ENCODE measurements around the gene DCAF11.
A peak's percentile ranks its signal among the peaks of the same experiment; 100 is the strongest.
"Not testable (repeated sequence)": the region's sequence is repeated elsewhere in the genome, so short reads cannot be mapped to it uniquely, and the experiment has no call there.

Gene DCAF11

GRCh38 chr14:24096545-24097181 lies 17.9 kb upstream of the DCAF11 start:
- no peak for DNase-seq (ENCODE audit: low read depth in 3 of 3)

- no peak for DNase-seq (ENCODE audit: low read depth in 3 of 3)
Measured at GRCh38 chr14:24098229-24098926, 16.2 kb upstream of the DCAF11 start.

- DNase-seq (ENCODE audit: low read depth in 3 of 3): no peak
Measured at GRCh38 chr14:24098927-24099813, 15.4 kb upstream of the DCAF11 start.

- DNase-seq (ENCODE audit: low read depth in 3 of 3): no peak
Measured at GRCh38 chr14:24100197-24100981, 14.2 kb upstream of the DCAF11 start.

GRCh38 chr14:24100982-24101494 lies 13.5 kb upstream of the DCAF11 start:
- DNase-seq (ENCODE audit: low read depth in 3 of 3): no peak

DNA sequence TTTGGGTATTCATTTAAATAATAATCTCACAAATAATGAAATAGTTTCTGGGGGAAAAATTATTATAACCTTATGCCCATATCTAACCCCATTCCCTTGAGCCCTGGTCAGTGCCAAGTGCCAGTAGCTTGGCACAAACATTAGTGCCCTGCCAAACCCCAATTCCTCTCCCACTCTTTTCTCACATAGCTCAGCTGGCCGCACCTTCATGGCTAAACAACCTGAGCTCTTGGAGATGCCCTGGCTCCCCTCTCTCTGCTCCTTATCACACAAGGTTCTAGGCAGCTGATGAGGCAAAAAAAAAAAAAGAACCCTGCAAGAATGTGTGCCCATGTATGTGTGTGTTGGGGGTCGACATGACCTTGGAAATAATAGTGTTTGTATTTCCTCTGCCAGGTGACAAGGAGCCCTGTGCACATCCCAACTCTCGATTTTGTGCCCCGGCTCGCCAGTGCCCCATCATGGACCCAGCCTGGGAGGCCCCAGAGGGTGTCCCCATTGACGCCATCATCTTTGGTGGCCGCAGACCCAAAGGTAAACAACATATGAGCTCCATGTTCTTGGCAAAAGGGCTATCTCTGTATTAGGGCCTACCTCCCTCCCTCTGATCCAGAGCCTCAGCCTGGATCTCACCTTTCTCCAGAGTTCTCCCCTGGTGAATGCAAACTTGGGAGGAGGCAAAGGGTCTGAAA lies 12.1 kb upstream of the DCAF11 start:
- DNase-seq (ENCODE audit: low read depth in 3 of 3): no peak

DNA sequence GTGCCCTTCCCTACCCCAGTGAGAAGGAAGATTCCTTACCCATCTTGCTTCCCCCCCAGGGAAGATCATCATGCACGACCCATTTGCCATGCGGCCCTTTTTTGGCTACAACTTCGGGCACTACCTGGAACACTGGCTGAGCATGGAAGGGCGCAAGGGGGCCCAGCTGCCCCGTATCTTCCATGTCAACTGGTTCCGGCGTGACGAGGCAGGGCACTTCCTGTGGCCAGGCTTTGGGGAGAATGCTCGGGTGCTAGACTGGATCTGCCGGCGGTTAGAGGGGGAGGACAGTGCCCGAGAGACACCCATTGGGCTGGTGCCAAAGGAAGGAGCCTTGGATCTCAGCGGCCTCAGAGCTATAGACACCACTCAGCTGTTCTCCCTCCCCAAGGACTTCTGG lies 11.1 kb upstream of the DCAF11 start:
- DNase-seq (ENCODE audit: low read depth in 3 of 3): no peak

GRCh38 chr14:24105609-24106239 lies 8.9 kb upstream of the DCAF11 start:
- DNase-seq (ENCODE audit: low read depth in 3 of 3): not testable (repeated sequence)

DNA sequence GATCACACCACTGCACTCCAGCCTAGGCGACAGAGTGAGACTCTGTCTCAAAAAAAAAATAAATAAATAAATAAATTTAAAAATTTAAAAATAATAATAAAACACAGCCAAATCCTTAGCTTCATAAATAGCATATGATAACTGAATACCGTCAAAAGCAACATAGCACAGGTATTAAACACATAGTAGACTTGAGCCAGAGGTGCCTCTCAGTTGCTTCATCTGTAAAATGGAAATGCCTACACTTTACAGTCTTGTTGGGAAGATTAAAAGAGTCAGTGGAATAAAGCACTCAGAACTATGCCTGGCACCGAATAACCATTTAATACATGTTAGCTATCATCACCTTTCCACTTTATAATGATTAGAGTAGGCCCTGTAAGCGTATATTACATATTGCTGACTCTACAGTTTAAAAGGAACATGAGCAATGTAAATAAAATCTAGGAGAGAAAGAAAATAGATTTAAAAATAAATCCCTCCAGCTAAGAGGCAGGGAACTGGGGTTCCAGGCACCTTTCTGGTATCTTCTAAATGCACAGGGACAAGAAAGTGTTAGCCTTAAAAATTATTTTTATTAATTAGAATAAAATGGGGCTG lies 7.8 kb upstream of the DCAF11 start:
- no peak for DNase-seq (ENCODE audit: low read depth in 3 of 3)

DNA sequence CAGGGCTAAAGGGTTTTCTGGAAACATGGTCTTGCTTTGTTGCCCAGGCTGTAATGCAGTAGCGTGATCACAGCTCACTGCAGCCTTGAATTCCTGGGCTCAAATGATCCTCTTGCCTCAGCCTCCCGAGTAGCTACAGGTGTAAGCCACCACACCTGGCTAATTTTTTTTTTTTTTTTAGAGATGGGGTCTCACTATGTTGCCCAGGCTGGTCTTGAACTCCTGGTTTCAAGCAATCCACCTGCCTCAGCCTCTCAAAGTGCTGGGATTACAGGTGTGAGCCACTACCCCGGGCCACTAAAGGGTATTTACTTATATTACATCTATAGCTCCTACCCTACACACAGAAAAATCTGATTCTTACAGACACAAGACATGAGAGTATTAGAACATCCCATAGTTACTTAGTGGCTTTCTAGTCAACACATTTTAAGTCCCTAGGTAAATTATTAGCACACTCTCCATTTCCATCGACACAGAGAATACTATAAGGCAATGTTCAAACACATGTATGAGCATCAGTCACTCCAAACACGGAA lies 6.2 kb upstream of the DCAF11 start:
- DNase-seq (ENCODE audit: low read depth in 3 of 3): no peak

DNA sequence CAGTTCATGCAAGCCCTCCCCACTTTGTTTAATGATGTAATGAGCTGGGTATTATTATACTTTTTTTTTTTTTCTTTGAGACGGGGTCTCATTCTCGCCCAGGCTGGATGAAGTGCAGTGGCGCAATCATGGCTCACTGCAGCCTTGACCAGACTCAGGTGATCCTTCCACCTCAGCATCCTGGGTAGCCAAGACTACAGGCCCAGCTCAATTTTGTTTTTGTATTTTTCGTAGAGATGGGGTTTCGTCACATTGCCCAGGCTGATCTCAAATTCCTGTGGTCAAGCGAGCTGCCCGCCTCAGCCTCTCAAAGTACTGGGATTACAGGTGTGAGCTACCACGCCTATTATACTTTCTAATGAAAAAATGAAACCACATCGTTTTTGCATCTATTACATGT lies 4.5 kb upstream of the DCAF11 start:
- DNase-seq (ENCODE audit: low read depth in 3 of 3): no peak

DNA sequence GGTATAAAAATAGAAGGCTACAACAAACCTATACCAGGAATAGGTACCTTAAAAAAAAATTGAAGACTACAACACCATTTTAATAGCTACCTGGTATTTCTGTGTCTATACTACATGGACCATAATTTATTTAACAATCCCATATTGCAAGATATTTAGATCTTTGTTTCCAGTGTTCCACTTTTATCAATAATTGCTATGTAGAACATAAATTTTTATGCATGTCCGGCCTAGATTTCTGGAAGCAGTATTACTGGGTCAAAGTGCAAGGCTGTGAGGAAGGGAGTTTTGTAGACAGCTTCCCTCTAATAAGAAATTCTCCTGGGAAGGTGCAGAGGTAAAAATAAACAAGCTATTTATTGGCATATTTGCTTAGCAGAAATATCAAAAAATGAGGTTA lies 4.1 kb upstream of the DCAF11 start:
- no peak for DNase-seq (ENCODE audit: low read depth in 3 of 3)

- DNase-seq (ENCODE audit: low read depth in 3 of 3): peak in 1 of 3 donors; percentile 20
Measured at GRCh38 chr14:24113379-24113800, 1.2 kb upstream of the DCAF11 start.

DNA sequence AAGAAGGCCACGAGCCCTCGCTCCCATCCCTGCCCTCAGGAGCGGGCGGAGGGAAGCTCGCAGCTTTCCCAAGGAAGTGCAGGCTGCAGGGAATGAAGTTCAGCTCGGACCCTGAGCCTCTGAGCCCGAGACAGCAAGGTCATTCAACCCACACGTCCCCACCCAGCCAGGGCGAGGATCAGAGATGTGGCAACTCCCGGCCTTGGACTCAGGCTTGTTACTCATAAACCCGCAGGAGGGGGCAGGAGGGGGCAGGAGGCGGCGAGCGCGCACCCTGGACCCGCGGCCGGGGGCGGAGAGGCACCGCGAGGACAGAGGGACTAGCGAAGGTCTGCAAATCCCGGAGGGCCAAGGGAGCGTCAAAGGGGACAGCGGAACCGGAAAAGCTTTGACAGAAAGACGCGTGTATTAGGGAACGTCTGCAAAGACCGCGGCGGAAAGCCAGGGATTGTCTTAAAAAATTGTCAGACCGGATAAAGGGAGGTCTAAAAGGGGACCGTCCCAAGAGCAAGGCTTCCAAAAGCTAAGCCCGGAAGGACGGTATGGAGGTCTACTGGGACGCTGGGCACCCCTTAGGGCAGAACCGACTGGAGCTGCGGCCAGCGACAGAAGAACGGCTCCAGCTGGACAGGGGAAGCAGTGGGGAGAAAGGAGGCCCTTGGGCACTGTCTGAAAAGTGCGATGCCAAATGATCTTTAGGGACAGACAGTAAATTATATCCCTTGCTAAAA lies 611 bp upstream of the DCAF11 start:
- peak; percentile 59 to 83 (median 75) for DNase-seq (ENCODE audit: low read depth in 3 of 3)

DNA sequence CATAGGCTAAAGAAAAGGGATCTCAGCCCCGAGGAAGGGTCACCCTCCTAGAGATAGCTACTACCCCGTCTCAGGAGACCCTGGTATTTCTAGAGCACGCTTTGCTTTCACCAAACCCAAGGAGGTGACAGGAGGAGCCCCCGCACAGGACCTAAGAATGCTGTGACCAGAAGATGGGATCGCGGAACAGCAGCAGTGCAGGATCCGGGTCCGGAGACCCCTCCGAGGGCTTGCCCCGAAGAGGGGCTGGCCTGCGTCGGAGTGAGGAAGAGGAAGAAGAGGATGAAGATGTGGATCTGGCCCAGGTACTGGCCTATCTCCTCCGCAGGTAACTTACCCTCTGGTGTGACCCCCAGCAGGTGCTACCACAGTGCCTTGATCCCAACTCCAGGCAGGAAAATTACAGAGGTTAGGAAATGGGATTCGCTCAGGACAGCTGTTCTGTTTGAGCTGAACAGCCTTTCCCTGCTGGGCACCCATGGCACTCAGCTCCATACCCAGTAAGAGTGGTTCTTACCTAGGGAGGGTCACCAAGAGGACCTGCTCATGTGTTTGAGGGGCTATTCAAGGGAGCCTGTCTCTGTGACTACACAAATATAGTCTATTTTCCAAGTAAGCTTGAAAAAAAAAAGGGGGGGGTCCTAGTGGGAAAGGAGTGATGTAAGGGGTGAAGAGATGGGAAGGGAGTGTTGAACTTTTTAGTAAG lies 998 bp downstream of the DCAF11 start:
- no peak for DNase-seq (ENCODE audit: low read depth in 3 of 3)

DNA sequence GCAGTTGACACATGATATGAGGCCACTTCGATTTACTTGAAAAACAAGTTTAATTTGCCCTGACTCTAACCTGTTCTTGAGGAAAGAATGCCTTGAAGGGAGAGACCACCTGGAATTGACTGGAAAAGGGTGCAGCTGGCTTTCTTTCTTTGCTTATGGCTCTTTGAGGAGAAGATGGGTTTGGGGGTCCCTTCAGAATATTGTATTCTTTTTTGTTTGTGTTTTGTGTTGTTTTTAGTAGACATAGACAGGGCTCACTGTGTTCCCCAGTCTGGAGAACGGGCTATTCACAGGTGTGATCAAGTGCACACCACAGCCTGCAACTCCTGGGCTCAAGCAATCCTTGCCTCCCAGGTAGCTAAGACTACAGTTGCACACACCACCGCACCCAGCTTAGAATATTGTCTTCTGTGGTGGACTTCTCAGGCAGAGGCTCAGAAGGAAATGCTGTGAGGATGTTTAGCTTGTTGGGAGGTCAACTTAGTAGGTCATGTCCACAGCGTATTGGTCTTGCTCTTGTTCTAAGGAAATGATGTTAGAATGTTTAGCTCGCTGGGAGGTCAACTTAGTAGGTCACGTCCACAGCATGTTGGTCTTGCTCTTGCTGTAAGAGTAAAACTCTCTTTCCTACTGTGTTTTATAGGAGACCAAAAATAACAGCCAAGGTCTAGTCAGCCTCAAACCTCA lies 1.7 kb downstream of the DCAF11 start:
- no peak for DNase-seq (ENCODE audit: low read depth in 3 of 3)

DNA sequence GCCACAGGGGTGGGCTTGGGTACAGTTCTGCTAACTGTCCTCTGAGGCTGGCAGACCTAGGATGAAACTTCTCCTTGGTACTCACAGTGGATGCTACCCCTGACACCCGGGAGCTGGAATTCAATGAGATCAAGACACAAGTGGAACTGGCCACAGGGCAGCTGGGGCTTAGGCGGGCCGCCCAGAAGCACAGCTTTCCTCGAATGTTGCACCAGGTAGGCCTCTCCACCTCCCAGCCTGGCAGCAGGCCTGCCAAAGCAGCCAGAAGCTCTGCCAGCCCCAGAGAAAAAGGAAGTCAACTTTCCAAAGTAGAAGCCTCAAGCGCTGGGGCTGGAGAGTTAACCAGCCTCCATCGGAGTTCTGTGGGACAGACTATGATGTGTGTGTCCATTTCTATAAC lies 2.6 kb downstream of the DCAF11 start:
- no peak for DNase-seq (ENCODE audit: low read depth in 3 of 3)

- no peak for DNase-seq (ENCODE audit: low read depth in 3 of 3)
Measured at GRCh38 chr14:24119691-24120090, 5.1 kb downstream of the DCAF11 start.
